ENCODE measurements around the gene LAMA5.

The LAMA5 gene

GRCh38 chr20:62330576-62331317 is 36.4 kb downstream of the LAMA5 start:
- no peak for DNase-seq (ENCODE audit: low read depth, low spot score)

GRCh38 chr20:62329389-62330377 is 37.4 kb downstream of the LAMA5 start:
- DNase-seq (ENCODE audit: low read depth, low spot score), result no peak

GRCh38 chr20:62328684-62329388 is 38.3 kb downstream of the LAMA5 start:
- DNase-seq (ENCODE audit: low read depth, low spot score), result no peak

- no peak for DNase-seq (ENCODE audit: low read depth, low spot score)
Measured at GRCh38 chr20:62327726-62328495, 39.2 kb downstream of the LAMA5 start.

GRCh38 chr20:62326959-62327725 is 40.0 kb downstream of the LAMA5 start:
- DNase-seq (ENCODE audit: low read depth, low spot score), result no peak

GRCh38 chr20:62326559-62326958 is 40.6 kb downstream of the LAMA5 start:
- no peak for DNase-seq (ENCODE audit: low read depth, low spot score)

GRCh38 chr20:62325172-62325905 is 41.8 kb downstream of the LAMA5 start:
- DNase-seq (ENCODE audit: low read depth, low spot score), result no peak

- no peak for DNase-seq (ENCODE audit: low read depth, low spot score)
Measured at GRCh38 chr20:62323980-62324906, 42.9 kb downstream of the LAMA5 start.

GRCh38 chr20:62323146-62323979 is 43.7 kb downstream of the LAMA5 start:
- DNase-seq (ENCODE audit: low read depth, low spot score), result no peak

- no peak for DNase-seq (ENCODE audit: low read depth, low spot score)
Measured at GRCh38 chr20:62322492-62323041, 44.5 kb downstream of the LAMA5 start.

- no peak for DNase-seq (ENCODE audit: low read depth, low spot score)
Measured at GRCh38 chr20:62321975-62322374, 45.1 kb downstream of the LAMA5 start.

GRCh38 chr20:62321521-62321948 is 45.6 kb downstream of the LAMA5 start:
- no peak for DNase-seq (ENCODE audit: low read depth, low spot score)

GRCh38 chr20:62320581-62321354 is 46.3 kb downstream of the LAMA5 start:
- DNase-seq (ENCODE audit: low read depth, low spot score), result no peak

GRCh38 chr20:62319346-62319909 is 47.7 kb downstream of the LAMA5 start:
- no peak for DNase-seq (ENCODE audit: low read depth, low spot score)

- DNase-seq (ENCODE audit: low read depth, low spot score), result no peak
Measured at GRCh38 chr20:62318400-62319345, 48.4 kb downstream of the LAMA5 start.
